GM23338 (cell line): ENCODE results near the gene KCNMB3. TPM values are rescaled to one million over a fixed set of nuclear protein-coding genes. Genes with fewer than 3 reads are reported as not detected.

ENCODE experiments used
- ETS1 ChIP-seq: IDR thresholded peaks from 2 replicates; pipeline ENCODE4 v1.6.1; 2016; ENCODE audit warnings: antibody characterized with exemption
- EZH2 ChIP-seq: fragments of 200-600 bp; sonication (generic); IDR thresholded peaks from one replicate; pipeline ENCODE4 v1.8.0; 2017; ENCODE audit warnings: antibody characterized with exemption, mild to moderate bottlenecking, low read depth; ENCODE audit not compliant: unreplicated experiment
- JUNB ChIP-seq: IDR thresholded peaks from one replicate; pipeline ENCODE4 v1.6.1; 2016; ENCODE audit warnings: antibody characterized with exemption; ENCODE audit not compliant: unreplicated experiment
- POLR2AphosphoS5 ChIP-seq: IDR thresholded peaks from 2 replicates; pipeline ENCODE4 v1.6.1; 2016; ENCODE audit warnings: antibody characterized with exemption, low read depth
- ZNF331 ChIP-seq: fragments of 250-450 bp; sonication (Bioruptor Pico); IDR thresholded peaks from 2 replicates; pipeline ENCODE4 v1.5.0; 2020; ENCODE audit warnings: low read depth, mild to moderate bottlenecking, moderate library complexity
- ZNF462 ChIP-seq: fragments of 250-450 bp; sonication (Bioruptor Pico); IDR thresholded peaks from 2 replicates; pipeline ENCODE4 v1.5.0; 2020; ENCODE audit warnings: mild to moderate bottlenecking, moderate library complexity
- polyA plus RNA-seq: library from polyadenylated mRNA; unstranded; fragments of >200 nt; fragmentation: Nextera tagmentation; extraction: Ambion mirVana; gene quantifications from 2 replicates; pipeline ENCODE4 v1.2.1, GENCODE V29; 2016
- total RNA-seq: library from RNA; depleted of rRNA; stranded (reverse); fragments of >200 nt; shearing (Covaris generic); gene quantifications from 2 replicates; pipeline ENCODE4 v1.2.3, GENCODE V29; 2014
- TF ChIP-seq, protein P1 (sequence below), 2 experiments: fragments of 200-600 bp in 1 of 2; sonication (generic) in 1 of 2; conservative IDR thresholded peaks; 2 replicates each; pipeline versions ENCODE4 v1.5.1 to v1.6.1; 2016 to 2017; ENCODE audit warnings: antibody characterized with exemption in 2 of 2, low read depth in 2 of 2, mild to moderate bottlenecking in 2 of 2, moderate library complexity in 1 of 2

KCNMB3 gene
- total and polyA plus RNA-seq, 2 experiments from 2014 or later = 1.3 to 3.8 TPM

DNA sequence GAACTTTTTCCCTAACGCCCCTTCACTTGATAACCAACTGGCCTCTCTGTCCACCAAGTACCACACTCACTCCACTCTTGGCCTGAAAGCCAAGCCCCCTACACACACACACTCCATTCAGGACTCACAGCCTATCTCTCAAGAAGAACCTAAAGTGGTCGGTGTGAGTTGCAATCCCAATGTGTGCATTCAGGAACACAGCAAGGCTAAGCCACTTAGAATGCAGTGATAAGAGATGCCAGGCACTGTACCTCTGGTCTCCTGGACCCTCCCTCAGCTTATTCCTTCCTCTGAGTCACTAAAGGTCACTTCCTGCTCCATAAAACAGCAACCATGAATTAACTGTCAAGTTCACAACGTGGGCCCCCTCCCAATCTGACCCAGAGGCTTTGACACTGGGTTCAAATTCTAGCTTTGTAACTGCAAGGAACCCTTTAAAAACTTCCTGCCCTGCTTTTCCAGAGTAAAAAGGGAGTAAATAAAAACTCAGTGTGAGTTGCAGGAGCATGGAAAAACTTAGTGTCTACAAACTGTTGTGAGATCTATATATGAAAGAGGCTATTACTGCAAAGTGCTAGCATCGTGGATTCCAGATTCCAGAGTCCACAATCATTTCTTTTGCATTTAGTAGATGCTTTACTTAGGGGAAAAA is 17.6 kb upstream of the KCNMB3 start (continued):
- no peak for TF ChIP-seq ZNF462 (CRISPR knock-in tag)
- TF ChIP-seq, protein P1, sequence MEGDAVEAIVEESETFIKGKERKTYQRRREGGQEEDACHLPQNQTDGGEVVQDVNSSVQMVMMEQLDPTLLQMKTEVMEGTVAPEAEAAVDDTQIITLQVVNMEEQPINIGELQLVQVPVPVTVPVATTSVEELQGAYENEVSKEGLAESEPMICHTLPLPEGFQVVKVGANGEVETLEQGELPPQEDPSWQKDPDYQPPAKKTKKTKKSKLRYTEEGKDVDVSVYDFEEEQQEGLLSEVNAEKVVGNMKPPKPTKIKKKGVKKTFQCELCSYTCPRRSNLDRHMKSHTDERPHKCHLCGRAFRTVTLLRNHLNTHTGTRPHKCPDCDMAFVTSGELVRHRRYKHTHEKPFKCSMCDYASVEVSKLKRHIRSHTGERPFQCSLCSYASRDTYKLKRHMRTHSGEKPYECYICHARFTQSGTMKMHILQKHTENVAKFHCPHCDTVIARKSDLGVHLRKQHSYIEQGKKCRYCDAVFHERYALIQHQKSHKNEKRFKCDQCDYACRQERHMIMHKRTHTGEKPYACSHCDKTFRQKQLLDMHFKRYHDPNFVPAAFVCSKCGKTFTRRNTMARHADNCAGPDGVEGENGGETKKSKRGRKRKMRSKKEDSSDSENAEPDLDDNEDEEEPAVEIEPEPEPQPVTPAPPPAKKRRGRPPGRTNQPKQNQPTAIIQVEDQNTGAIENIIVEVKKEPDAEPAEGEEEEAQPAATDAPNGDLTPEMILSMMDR (conservative IDR thresholded peaks at IDR 0.05; ENCODE audit: low read depth in 2 of 2) = no peak
- no peak for TF ChIP-seq JUNB
- TF ChIP-seq ZNF331 (CRISPR knock-in tag) = no peak
- no peak for TF ChIP-seq EZH2
- no peak for TF ChIP-seq POLR2AphosphoS5
- TF ChIP-seq ETS1 = no peak
